GM21423 (cell line): Measurements from ENCODE around the gene HTR1A.

Source experiments
- ATAC-seq: cut with Tn5 transposase; IDR thresholded peaks from one replicate; pipeline ENCODE4 v1.9.1; 2021; ENCODE audit warnings: mild to moderate bottlenecking, moderate library complexity; ENCODE audit not compliant: unreplicated experiment

Gene HTR1A

DNA sequence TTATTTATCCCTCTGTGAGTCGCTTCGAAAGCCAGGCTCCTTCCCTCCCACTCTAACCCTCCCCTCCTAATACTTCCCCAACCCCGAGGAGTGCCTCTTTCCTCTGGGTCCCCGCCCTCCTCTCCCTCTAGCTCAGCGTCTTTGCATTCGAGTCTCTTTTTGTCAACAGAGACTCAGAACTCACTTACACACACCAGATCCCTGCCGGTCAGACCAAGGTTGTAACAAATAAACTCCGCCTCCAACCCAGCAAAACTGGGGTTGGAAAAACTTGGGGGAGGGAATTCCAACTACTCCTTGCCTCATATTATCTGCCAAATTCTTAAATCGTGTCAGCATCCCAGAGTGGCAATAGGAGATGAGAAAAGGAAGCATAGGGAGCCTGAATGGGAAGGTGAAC, at the start of gene HTR1A:
HTR1A (minus strand) TSS at position 167 of the 400 bp plus-strand sequence. CDS start 726 bp downstream, outside the sequence.
- ATAC-seq: no peak

GRCh38 chr5:64003966-64004365, 41.7 kb upstream of the HTR1A start:
- no peak for ATAC-seq

GRCh38 chr5:64000096-64000495, 37.9 kb upstream of the HTR1A start:
- ATAC-seq: no peak

DNA sequence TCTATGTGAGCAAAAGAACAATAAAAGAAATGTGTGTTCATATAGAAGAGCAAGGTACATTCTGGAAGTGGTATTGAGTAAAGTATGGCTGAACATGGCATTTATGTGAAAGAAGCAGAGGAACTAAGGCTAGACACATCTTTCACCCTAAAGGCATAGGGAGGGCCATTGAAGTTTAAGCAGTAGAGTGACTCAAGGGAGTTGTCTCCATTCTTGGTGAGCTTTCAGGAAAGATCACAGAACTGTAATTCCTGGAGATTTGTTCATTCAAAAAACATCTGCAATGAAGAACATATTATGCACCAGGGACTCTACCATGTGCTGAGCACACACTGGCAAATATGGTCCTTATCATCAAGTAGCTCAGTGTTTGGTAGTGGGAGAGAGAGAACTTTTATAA, 24.8 kb upstream of the HTR1A start:
- ATAC-seq: no peak

DNA sequence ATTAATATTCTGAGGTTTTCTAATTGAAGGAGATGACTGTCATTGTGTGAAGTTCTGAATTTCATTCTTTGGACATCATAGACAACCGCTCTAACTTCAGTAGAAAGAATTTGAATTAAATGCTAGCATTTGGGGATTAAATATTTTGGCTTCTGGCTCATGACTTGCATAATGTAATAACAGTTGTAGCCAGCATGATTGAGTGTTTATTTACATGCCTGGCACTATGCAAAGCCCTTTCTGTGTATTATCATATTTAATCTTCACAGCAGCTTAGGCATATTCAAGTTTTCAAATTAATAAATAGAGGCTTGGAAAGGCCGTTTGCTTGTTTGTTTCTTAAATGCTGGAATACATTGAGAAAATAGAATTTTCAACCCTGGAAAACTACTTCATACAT, 19.6 kb upstream of the HTR1A start:
- no peak for ATAC-seq

DNA sequence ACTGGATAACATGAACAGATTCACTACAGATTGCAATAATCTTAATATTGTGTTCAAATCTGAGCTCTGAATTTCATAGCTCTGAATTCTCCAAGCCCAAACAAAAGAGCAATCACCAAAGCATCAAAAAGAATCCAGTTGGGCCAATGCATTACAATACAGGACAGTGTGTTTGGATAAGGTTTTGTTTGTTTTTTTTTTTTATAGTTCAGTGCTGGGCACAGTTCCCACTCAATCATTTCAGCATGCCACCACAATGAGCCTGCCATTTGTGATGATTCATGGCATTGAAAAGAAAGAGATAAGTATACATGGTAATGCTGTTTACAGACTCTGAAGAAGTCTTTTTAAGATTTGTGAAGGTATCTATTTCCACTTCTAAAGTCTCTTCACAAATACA, 1.7 kb upstream of the HTR1A start:
- ATAC-seq: no peak

DNA sequence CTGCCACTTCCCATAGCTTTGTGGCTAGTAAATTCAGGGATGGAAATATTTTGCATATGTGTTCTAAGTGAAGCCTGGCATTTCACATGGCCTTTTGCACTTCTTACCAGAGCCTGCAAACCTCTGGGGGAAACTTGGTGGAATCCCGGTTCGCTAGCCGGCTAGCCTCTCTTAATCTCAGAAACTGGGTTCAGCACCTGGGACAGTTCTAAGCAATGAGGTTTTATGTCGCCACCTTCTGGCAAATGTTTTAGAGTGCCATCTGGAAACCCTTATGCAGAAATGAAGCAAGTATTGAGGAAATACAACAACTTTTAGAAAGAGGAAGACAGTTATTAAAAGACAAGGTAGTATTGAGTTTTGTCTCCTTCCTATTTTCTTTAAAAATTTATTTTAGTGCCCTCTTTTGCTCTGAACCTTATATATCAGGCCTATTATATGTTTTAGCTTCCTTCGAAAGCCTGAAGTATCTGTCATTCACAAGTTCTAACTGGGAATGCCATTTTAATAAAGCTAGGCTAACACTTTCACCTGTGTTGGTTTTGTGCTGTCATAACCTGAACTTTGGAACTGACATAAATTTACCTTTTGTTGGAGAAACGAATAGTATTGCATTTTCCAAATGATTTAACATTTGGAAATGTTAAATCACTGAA, 963 bp upstream of the HTR1A start:
- ATAC-seq: no peak

DNA sequence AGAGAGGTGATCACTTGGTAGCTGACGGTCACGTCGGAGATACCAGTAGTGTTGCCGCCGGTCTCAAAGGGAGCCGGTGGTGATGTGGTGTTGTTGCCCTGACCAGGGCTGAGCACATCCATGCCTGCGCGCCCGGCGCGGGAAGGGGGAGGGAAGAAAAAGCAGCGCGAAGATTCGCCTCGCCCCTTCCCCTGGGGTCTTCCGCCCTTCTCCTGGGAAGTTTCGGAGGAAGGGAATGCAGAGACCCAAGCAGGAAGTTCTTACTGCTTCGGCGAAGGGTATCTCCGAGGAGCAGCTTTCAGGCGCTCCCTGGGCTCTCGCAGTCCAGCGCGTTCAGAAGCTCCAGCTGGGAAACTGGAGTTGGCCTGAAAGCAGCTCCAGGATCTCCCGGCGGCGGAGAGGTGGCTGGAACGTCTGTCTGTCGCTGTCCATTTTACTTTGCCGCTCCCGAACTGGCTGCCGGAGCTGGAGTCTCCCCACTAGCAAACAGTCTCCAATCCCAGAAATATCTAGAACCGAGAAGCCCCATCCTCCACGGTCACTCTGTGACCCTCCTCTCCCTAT, 565 bp downstream of the HTR1A start:
- ATAC-seq: no peak

GRCh38 chr5:63961125-63961597, 1.1 kb downstream of the HTR1A start:
- ATAC-seq: no peak

GRCh38 chr5:63960646-63961045, 1.6 kb downstream of the HTR1A start:
- no peak for ATAC-seq

- no peak for ATAC-seq
Observed at GRCh38 chr5:63959177-63959982, 2.9 kb downstream of the HTR1A start.

- no peak for ATAC-seq
Observed at GRCh38 chr5:63958654-63959053, 3.6 kb downstream of the HTR1A start.

- ATAC-seq: no peak
Observed at GRCh38 chr5:63957617-63958016, 4.6 kb downstream of the HTR1A start.

GRCh38 chr5:63953217-63953616, 9.0 kb downstream of the HTR1A start:
- no peak for ATAC-seq

GRCh38 chr5:63935103-63935502, 27.1 kb downstream of the HTR1A start:
- no peak for ATAC-seq

GRCh38 chr5:63931836-63932235, 30.4 kb downstream of the HTR1A start:
- no peak for ATAC-seq

DNA sequence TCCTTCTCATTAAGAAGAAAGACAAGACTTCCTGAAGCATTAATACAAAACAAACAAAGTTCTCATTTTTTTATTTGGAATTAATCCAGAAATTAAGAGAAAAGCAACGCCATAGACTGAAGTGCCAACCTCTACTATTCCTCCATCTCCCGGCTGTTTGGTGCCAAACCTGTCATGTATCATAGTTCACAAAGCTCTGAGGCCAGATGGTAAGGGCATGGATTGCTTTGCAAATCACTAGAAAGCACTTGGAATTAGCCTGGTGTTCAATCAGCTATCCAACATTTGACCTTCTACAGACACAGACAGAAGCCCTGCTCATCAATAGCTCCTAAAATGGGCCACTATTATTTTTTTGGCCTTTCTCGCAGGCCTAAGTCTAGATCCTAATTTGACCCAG, 33.8 kb downstream of the HTR1A start:
- ATAC-seq: no peak

- ATAC-seq: no peak
Observed at GRCh38 chr5:63923914-63924313, 38.3 kb downstream of the HTR1A start.

DNA sequence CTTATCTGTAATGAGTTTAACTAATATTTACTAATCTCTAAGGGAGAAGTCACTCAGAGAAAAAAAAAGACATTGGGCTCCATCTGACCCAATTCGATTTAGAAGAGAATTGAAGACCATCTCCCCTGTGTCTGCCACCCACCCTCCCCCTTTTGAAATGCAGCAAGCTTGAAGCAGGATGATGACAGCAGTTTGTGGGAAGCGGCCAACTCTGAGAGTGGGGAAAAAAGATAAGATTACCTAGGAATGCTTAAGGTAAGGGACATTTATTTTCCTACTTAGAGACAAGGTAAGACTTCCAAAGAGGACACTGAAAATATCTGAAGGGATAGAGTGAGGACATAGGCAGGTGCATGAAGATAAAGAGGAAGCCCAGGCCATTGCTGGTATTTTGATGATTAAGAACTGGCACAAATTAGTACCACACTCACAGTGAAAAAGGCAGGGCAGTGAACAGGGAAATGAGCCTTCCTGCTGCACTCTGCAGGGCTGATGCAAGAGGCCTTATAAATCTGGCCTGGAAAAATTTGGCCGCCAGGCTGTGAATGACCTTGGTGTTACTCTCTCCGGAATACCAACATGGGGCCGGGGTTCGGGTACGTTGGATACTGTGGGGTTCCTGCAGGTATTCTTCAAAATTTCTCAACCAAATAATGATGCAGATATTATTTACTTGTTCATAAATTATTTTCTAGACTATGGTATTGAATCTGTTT, 42.3 kb downstream of the HTR1A start:
- ATAC-seq: no peak

- no peak for ATAC-seq
Observed at GRCh38 chr5:63916786-63917185, 45.5 kb downstream of the HTR1A start.

- ATAC-seq: no peak
Observed at GRCh38 chr5:63911871-63912270, 50.4 kb downstream of the HTR1A start.
